Heart left ventricle (tissue), 13 donors: ENCODE data around the gene ADGRA1.

Experiments used
- CTCF ChIP-seq, 12 donors: fragments of 200-600 bp; sonication (generic) in 4 of 12; IDR thresholded peaks; one replicate each; pipeline versions ENCODE4 v1.5.0 to v1.8.0; 2018 to 2022; ENCODE audit warnings: antibody characterized with exemption in 12 of 12, mild to moderate bottlenecking in 5 of 12
- POLR2A ChIP-seq, 2 donors: fragments of 450-650 bp; IDR thresholded peaks; one replicate each; pipeline ENCODE4 v1.6.1; 2017; ENCODE audit warnings: antibody characterized with exemption in 2 of 2, mild to moderate bottlenecking in 2 of 2, moderate library complexity in 2 of 2
- donor health status: ischemic (EF 13 %, LVEDD 7.1; RV severe dilation, severe dysfunction).
- donor health status: DM: no; HTN: yes; CAD: no.
- donor health status: DM: no; HTN: no; CAD: no.
- donor health status: ischemic (EF 25% LVEDD 6.9; RV normal size, moderate dysfunction).
- donor health status: ischemic (EF 25% LVEDD 5.7; RV mildly dilated, moderate dysfunction).
- donor health status: ischemic (EF 35%, LVEDD 5.7; RV mildly dilated, moderate dysfunction).
- donor health status: nonischemic (EF 11% LVEDD 7.7; RV severe dilation, severe dysfunction).
- donor health status: DM: yes; HTN: yes; CAD: no.
- donor health status: PGD.
- donor health status: ischemic (EF 29% LVEDD 5.4; RV normal size, mild dysfunction).
- donor health status: nonischemic (EF 23%, LVEDD 6.1; RV moderate dilation, normal function).

DNA sequence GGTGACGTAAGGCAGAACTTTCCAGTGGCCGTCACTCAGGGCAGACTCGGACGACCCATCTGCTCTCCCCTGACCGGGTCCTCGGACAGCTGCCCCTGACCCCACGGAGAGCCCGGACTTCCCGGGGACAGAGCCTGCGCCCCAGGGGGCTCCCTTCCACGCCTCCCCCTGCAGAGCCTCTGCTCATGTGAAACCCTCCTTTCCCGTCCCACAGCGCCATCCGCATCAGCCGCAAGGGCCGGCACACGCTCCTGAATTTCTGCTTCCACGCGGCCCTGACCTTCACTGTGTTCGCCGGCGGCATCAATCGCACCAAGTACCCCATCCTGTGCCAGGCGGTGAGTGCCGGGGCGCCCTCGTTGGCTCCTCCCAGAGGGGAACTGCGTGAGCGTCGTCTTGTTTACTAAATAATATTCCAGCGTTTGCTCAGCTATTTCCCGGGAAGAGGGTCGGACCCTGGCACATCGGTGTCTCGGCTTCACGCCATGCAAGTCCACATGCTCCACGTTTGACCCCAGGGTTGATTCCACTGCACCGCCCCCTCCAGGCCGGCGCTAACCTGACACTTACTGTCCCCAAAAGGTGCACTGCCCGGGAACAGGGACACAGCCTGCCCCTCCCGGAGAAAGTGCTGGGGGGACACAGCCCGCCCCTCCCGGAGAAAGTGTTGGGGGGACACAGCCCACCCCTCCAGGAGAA is 10.9 kb downstream of the ADGRA1 start:
- TF ChIP-seq CTCF (IDR thresholded peaks at IDR 0.05) (no peak), POLR2A (IDR thresholded peaks at IDR 0.05) (no peak)
